ENCODE data around the gene RPA1.
A peak's percentile ranks its signal among the peaks of the same experiment; 100 is the strongest.
"Not testable (repeated sequence)": the region's sequence is repeated elsewhere in the genome, so short reads cannot be mapped to it uniquely, and the experiment has no call there.

The RPA1 gene

DNA sequence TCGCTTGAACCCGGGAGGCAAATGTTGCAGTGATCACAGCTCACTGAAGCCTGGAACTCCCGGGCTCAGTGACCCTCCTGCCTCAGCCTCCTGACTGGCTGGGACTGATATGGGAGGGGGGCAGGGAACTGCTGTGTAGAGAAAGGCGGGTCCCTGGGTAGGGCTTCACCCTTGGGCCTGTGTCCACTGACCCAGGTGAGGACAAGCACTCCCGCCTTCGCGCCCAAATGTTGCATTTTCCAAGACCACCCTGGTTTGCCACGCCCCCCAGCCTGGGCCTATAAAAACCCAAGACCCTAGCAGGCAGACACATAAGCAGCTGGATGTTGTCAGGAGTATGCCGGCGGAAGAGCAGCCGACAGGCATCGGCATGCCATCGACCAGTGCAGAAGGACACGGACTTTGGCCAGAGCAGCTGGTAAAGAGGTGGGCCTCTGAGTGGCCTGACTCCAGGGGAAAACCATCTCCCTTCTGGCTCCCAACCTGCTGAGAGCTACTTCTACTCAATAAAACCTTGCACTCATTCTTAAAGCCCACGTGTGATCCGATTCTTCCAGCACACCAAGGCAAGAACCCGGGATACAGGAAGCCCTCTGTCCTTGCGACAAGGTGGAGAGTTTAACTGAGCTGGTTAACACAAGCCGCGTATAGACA, 19.2 kb upstream of the RPA1 start:
- FAIRE-seq (no peak), DNase-seq (ENCODE audit: extremely low spot score, insufficient read length, low read depth) (no peak)

DNA sequence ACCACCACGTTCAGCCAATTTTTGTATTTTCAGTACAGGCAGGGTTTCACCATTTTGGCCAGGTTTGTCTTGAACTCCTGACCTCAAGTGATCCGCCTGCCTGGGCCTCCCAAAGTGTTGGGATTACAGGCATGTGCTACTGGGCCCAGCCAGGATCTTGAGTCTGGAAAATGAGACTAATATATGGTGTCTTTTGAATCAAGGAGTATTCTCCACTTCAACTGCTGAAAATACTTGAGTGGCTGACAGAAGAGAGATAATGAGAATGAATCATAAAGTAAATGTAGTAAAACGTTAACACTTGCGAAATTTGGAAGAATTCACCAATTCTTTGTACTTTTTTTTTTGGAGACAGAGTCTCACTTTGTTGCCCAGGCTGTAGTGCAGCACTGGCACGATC, 16.7 kb upstream of the RPA1 start:
- DNase-seq (ENCODE audit: extremely low spot score, insufficient read length, low read depth) (no peak), FAIRE-seq (no peak)

- peak; percentile 92 for FAIRE-seq
- DNase-seq (ENCODE audit: extremely low spot score, insufficient read length, low read depth) = no peak
Measured at GRCh38 chr17:1820528-1821252, 9.1 kb upstream of the RPA1 start.

- DNase-seq (ENCODE audit: extremely low spot score, insufficient read length, low read depth) (no peak), FAIRE-seq (peak; percentile 49)
Measured at GRCh38 chr17:1829216-1829591, 601 bp upstream of the RPA1 start.

GRCh38 chr17:1830288-1830687, 483 bp downstream of the RPA1 start:
- no peak for DNase-seq (ENCODE audit: extremely low spot score, insufficient read length, low read depth)
- peak; percentile 75 for FAIRE-seq

DNA sequence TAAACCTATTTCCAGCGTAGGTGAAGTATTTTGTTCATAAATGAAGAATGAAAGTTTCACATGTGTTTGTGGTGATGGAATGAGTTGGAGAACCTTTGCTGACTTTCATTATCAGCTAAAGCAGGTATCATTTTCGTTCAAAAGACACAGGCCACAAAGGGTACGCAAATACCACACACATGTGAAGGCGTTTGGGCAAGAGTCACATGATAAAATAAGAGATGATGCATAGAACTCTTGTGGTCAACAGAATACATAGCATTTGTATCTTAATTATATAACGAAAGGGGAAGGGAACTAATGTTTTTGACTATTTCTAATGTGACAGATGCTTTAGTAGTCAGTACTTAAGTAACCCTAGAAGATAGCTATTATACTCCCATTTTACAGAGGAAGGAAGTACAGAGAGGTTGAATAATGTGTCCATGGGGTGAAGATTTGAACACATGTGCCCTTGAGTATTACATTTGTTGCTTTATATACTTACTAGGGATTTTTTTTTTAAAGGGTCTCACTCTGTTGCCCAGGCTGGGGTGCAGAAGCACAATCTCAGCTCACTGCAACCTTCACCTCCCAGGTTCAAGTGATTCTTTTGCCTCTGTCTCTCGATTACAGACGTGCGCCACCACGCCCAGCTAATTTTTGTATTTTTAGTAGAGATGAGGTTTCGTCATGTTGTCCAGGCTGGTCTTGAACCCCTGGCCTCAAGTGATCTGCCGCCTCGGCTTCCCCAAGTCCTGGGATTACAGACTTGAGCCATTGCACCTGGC, 4.8 kb downstream of the RPA1 start:
- DNase-seq (ENCODE audit: extremely low spot score, insufficient read length, low read depth) = peak; percentile 42
- peak; percentile 94 for FAIRE-seq

DNA sequence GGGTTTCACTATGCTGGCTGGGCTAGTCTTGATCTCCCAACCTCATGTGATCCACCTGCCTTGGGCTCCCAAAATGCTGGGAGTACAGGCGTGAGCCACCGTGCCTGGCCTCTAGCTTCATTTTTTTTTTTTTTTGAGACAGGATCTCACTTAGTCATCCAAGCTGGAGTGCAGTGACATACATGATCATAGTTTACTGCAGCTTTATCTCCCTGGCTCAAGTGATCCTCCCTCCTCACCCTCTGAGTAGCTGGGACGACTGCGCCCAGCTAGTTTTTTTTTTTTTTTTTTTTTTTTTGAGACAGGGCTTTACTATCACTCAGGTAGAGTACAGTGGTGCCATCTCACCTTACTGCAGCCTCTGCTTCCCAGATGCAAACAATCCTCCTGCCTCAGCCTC, 9.7 kb downstream of the RPA1 start:
- FAIRE-seq (no peak), DNase-seq (ENCODE audit: extremely low spot score, insufficient read length, low read depth) (no peak)

DNA sequence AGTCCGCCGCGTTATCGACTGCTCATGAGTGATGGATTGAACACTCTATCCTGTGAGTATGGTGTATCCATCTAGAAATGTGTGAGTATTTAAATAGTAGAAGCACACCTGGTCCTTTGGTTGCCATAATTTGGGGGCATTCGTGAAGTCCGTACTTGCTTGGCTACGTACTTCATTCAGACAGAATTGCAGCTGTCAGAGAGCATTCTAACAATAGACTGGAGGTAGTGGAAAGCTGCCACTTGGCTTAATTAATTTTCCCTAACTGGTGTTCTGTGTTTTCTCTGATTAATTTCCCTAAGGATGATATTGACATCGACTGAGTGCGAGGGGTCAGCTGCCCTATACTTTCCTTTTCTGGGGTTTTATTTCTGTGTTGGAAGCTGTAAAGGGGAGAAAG, 14.1 kb downstream of the RPA1 start:
- no peak for DNase-seq (ENCODE audit: extremely low spot score, insufficient read length, low read depth)
- no peak for FAIRE-seq

- FAIRE-seq (no peak), DNase-seq (ENCODE audit: extremely low spot score, insufficient read length, low read depth) (no peak)
Measured at GRCh38 chr17:1847191-1847590, 17.4 kb downstream of the RPA1 start.

- no peak for FAIRE-seq
Measured at GRCh38 chr17:1852327-1852726, 22.5 kb downstream of the RPA1 start.

GRCh38 chr17:1853698-1854097, 23.9 kb downstream of the RPA1 start:
- DNase-seq (ENCODE audit: extremely low spot score, insufficient read length, low read depth) = no peak
- FAIRE-seq = no peak

More at GRCh38 chr17:1852327-1852726, 22.5 kb downstream of the RPA1 start:
- no peak for DNase-seq (ENCODE audit: extremely low spot score, insufficient read length, low read depth)

DNA sequence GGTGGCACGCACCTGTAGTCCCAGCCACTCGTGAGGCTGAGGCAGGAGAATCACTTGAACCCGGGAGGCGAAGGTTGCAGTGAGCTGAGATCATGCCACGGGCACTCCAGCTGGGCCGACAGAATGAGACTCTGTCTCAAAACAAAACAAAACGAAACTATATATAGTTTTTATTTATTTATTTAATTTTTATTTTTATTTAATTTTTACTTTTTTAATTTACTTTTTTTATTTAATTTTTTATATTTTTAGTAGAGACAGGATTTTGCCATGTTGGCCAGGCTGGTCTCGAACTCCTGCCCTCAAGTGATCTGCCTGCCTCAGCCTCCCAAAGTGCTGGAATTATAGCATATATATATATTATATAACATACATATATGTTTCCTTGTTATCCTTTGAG, 26.7 kb downstream of the RPA1 start:
- FAIRE-seq; DNase-seq (ENCODE audit: extremely low spot score, insufficient read length, low read depth): not testable (repeated sequence)

DNA sequence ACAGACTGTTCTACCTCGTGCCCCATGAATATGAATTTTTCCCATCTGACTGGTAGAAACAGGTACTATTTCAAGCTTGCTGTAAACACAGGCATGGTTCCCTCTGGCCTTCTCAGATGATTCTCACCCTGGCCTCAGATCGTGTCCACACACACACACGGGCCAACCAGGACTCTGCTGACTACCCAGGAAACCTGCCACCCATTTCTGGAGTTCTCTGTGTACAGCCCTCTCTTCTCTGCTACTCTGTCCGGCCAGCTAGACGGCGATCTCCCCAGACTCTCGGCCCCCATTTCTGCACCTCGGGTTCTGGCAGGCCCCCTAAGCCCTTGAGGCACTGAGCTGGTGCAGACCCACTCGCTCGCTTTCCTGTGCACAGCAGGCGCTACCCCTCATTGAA, 31.2 kb downstream of the RPA1 start:
- DNase-seq (ENCODE audit: extremely low spot score, insufficient read length, low read depth) = no peak
- FAIRE-seq = no peak

DNA sequence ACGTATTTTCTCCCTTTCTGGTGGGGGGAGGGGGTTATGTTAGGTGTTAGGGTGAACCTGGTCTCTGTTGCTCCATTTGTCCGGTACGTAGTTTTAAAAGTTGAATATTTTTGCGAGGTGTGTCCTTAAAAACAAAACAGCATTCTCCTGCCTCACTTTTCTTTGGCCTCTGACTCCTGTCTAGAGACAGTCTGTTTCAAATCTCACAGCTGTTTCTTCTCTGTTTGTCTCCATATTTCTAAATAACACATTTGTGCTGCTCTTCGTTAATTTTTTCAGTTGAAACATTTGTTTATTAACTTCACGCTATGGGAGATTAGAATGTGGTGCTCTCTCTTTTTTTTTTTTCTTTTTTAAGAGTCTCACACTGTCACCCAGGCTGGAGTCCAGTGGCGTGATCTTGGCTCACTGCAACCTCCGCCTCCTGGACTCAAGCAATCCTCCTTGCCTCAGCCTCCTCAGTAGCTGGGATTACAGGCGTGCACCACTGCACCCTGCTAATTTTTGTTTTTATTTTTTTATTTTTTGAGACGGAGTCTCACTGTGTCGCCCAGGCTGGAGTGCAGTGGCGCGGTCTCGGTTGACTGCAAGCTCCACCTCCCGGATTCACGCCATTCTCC, 31.7 kb downstream of the RPA1 start:
- no peak for FAIRE-seq

GRCh38 chr17:1865252-1866037, 35.6 kb downstream of the RPA1 start:
- peak; percentile 71 for FAIRE-seq

More for the DNA sequence above, 31.7 kb downstream of the RPA1 start:
- no peak for DNase-seq (ENCODE audit: extremely low spot score, insufficient read length, low read depth)

GRCh38 chr17:1867307-1867706, 37.5 kb downstream of the RPA1 start:
- FAIRE-seq = no peak
- DNase-seq (ENCODE audit: extremely low spot score, insufficient read length, low read depth) = no peak

More at GRCh38 chr17:1865252-1866037, 35.6 kb downstream of the RPA1 start:
- peak; percentile 29 for DNase-seq (ENCODE audit: extremely low spot score, insufficient read length, low read depth)

- DNase-seq (ENCODE audit: extremely low spot score, insufficient read length, low read depth) (no peak), FAIRE-seq (no peak)
Measured at GRCh38 chr17:1868090-1868489, 38.3 kb downstream of the RPA1 start.

DNA sequence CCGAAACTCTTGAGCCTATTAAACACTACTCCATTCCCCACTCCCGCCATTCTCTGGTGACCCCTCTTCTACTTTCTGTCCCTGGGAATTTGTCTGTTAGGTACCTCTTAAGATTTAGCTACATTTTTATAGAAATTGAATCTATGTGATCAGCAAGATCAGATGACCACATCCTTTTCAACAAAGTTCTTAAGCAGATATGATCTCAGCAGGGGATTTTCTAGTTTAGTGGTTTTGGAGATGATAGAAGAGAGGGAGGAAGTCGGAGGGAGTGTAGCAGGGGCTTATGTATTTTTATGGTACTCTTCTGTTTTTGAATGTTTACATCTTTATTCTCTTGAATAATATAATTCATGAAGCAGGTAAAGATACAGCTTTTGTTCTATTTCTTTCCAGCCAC, 40.8 kb downstream of the RPA1 start:
- no peak for FAIRE-seq
- DNase-seq (ENCODE audit: extremely low spot score, insufficient read length, low read depth) = no peak

GRCh38 chr17:1871756-1872155, 42.0 kb downstream of the RPA1 start:
- FAIRE-seq (no peak), DNase-seq (ENCODE audit: extremely low spot score, insufficient read length, low read depth) (no peak)

DNA sequence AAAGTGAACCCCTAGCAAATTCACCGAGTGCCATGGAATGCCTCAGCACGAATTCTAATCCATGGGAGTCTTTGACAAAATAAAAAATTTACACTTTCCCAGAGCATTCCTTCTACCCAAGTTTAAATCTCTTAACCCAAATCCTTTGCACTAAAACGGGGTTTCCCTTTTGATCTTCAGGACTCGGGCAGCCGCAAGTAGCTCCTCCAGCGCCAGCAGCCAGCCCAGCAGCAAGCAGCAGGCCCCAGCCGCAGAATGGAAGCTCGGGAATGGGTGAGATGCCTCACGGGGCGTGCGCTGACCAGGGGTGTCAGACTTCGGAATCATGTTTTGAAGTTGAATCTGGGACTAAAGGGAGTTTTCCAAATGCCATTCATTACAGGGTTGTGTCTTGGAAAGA, 42.4 kb downstream of the RPA1 start:
- no peak for FAIRE-seq

More for the DNA sequence above, 42.4 kb downstream of the RPA1 start:
- no peak for DNase-seq (ENCODE audit: extremely low spot score, insufficient read length, low read depth)
